H9 (cell line): Measurements from ENCODE around the gene BOD1L1. TPM values are rescaled to one million over a fixed set of nuclear protein-coding genes. Genes with fewer than 3 reads are reported as not detected.

Experiments
- DNase-seq: peaks from one replicate; pipeline ENCODE4 v3.0.0-alpha.2; 2017
- H2AFZ ChIP-seq: one replicate; pipeline ENCODE4 v1.6.1; 2013; ENCODE audit warnings: mild to moderate bottlenecking, low read length, control low read depth, moderate library complexity
- H2AK5ac ChIP-seq: 2 replicates; pipeline ENCODE4 v1.6.1; 2013; ENCODE audit warnings: low read length, control low read depth, mixed read lengths; ENCODE audit not compliant: insufficient read length
- H2BK120ac ChIP-seq: one replicate; pipeline ENCODE4 v1.6.1; 2013; ENCODE audit warnings: low read depth, mild to moderate bottlenecking, low read length, control low read depth, inconsistent platforms; ENCODE audit not compliant: poor library complexity, severe bottlenecking
- H2BK12ac ChIP-seq: 2 replicates; pipeline ENCODE4 v1.6.1; 2013; ENCODE audit warnings: low read length, control low read depth, mixed read lengths, low read depth; ENCODE audit not compliant: insufficient read length
- H2BK15ac ChIP-seq: 2 replicates; pipeline ENCODE4 v1.6.1; 2013; ENCODE audit warnings: low read depth, low read length, control low read depth
- H2BK20ac ChIP-seq: one replicate; pipeline ENCODE4 v1.6.1; 2013; ENCODE audit warnings: low read depth, mild to moderate bottlenecking, low read length, control low read depth, inconsistent platforms; ENCODE audit not compliant: poor library complexity, severe bottlenecking
- H2BK5ac ChIP-seq: 2 replicates; pipeline ENCODE4 v1.6.1; 2013; ENCODE audit warnings: low read length, control low read depth, mixed read lengths; ENCODE audit not compliant: insufficient read length
- H3K14ac ChIP-seq: 2 replicates; pipeline ENCODE4 v1.6.1; 2013; ENCODE audit warnings: low read length, control low read depth; ENCODE audit not compliant: insufficient read depth
- H3K18ac ChIP-seq: 2 replicates; pipeline ENCODE4 v1.6.1; 2013; ENCODE audit warnings: low read depth, mild to moderate bottlenecking, mixed read lengths, low read length, control low read depth; ENCODE audit not compliant: insufficient read length
- H3K23ac ChIP-seq: 2 replicates; pipeline ENCODE4 v1.6.1; 2013; ENCODE audit warnings: low read length, control low read depth, mixed read lengths, low read depth; ENCODE audit not compliant: insufficient read length
- H3K23me2 ChIP-seq: 2 replicates; pipeline ENCODE4 v1.6.1; 2013; ENCODE audit warnings: low read depth, mild to moderate bottlenecking, mixed read lengths, low read length, control low read depth; ENCODE audit not compliant: insufficient read length, poor library complexity, severe bottlenecking
- H3K27ac ChIP-seq: 2 replicates; pipeline ENCODE4 v1.5.1; 2013; ENCODE audit warnings: low read length, control low read depth, mixed read lengths, low read depth; ENCODE audit not compliant: insufficient read length
- H3K27me3 ChIP-seq: 2 replicates; pipeline ENCODE4 v1.6.1; 2013; ENCODE audit warnings: low read length, control low read depth, inconsistent platforms; ENCODE audit not compliant: insufficient read depth
- H3K4ac ChIP-seq: 2 replicates; pipeline ENCODE4 v1.6.1; 2013; ENCODE audit warnings: low read depth, mild to moderate bottlenecking, control low read depth, inconsistent platforms, low read length, moderate library complexity
- H3K4me1 ChIP-seq: 2 replicates; pipeline ENCODE4 v1.6.1; 2013; ENCODE audit warnings: low read length, control low read depth, inconsistent platforms; ENCODE audit not compliant: insufficient read depth
- H3K4me2 ChIP-seq: 2 replicates; pipeline ENCODE4 v1.6.1; 2013; ENCODE audit warnings: low read length, control low read depth, mixed read lengths; ENCODE audit not compliant: insufficient read length, insufficient read depth
- H3K56ac ChIP-seq: 2 replicates; pipeline ENCODE4 v1.6.1; 2013; ENCODE audit warnings: low read depth, mild to moderate bottlenecking, mixed read lengths, low read length, control low read depth; ENCODE audit not compliant: insufficient read length
- H3K79me1 ChIP-seq: 2 replicates; pipeline ENCODE4 v1.6.1; 2013; ENCODE audit warnings: low read depth, mild to moderate bottlenecking, moderate library complexity, low read length, control low read depth, inconsistent platforms; ENCODE audit not compliant: insufficient read depth, poor library complexity, severe bottlenecking
- H3K79me2 ChIP-seq: 2 replicates; pipeline ENCODE4 v1.6.1; 2013; ENCODE audit warnings: low read length, control low read depth, inconsistent platforms; ENCODE audit not compliant: insufficient read depth
- H3K9ac ChIP-seq: 2 replicates; pipeline ENCODE4 v1.6.1; 2013; ENCODE audit warnings: low read length, control low read depth, mixed read lengths; ENCODE audit not compliant: insufficient read length; ENCODE audit errors: extremely low read depth
- H3K9me3 ChIP-seq: one replicate; pipeline ENCODE4 v1.6.1; 2013; ENCODE audit warnings: low read depth, low read length, inconsistent platforms; ENCODE audit not compliant: control insufficient read depth
- H3T11ph ChIP-seq: one replicate; pipeline ENCODE4 v1.6.1; 2013; ENCODE audit warnings: mild to moderate bottlenecking, low read length, control low read depth, inconsistent platforms
- H4K20me1 ChIP-seq: one replicate; pipeline ENCODE4 v1.6.1; 2013; ENCODE audit not compliant: control insufficient read depth, insufficient read length, insufficient read depth
- H4K5ac ChIP-seq: 2 replicates; pipeline ENCODE4 v1.6.1; 2013; ENCODE audit warnings: low read depth, mild to moderate bottlenecking, mixed read lengths, low read length, control low read depth; ENCODE audit not compliant: insufficient read length
- H4K8ac ChIP-seq: replicated peaks from 2 replicates; pipeline ENCODE4 v1.6.1; 2013; ENCODE audit warnings: low read length, control low read depth, mixed read lengths, low read depth; ENCODE audit not compliant: insufficient read length
- H4K91ac ChIP-seq: 2 replicates; pipeline ENCODE4 v1.6.1; 2013; ENCODE audit warnings: low read depth, mild to moderate bottlenecking, moderate library complexity, mixed read lengths, low read length, control low read depth; ENCODE audit not compliant: insufficient read length
- H3K27ac Mint-ChIP-seq, 3 experiments: 2 replicates in 2 of 3; 3 replicates in 1 of 3; pipeline ENCODE4 v1.8.0; 2020 to 2021; ENCODE audit warnings: mixed read lengths in 3 of 3, mild to moderate bottlenecking in 1 of 3, moderate library complexity in 1 of 3
- H3K27me3 Mint-ChIP-seq: 2 replicates; pipeline ENCODE4 v1.8.0; 2021; ENCODE audit warnings: low read depth, mild to moderate bottlenecking, moderate library complexity, mixed read lengths
- H3K36me3 Mint-ChIP-seq, 3 experiments: 2 replicates in 2 of 3; 3 replicates in 1 of 3; pipeline ENCODE4 v1.8.0; 2020 to 2021; ENCODE audit warnings: low read depth in 3 of 3, mixed read lengths in 3 of 3; ENCODE audit not compliant: insufficient read depth in 1 of 3
- H3K4me1 Mint-ChIP-seq, 2 experiments: 2 replicates each; pipeline ENCODE4 v1.8.0; 2020; ENCODE audit warnings: mixed read lengths in 2 of 2
- H3K4me3 Mint-ChIP-seq, 2 experiments: 2 replicates in 1 of 2; 3 replicates in 1 of 2; pipeline ENCODE4 v1.8.0; 2020 to 2021; ENCODE audit warnings: mild to moderate bottlenecking in 2 of 2, mixed read lengths in 2 of 2, moderate library complexity in 1 of 2
- H3K9me3 Mint-ChIP-seq, 2 experiments: 2 replicates in 1 of 2; 3 replicates in 1 of 2; pipeline ENCODE4 v1.8.0; 2020; ENCODE audit warnings: mild to moderate bottlenecking in 2 of 2, mixed read lengths in 2 of 2, moderate library complexity in 1 of 2
- CTCF ChIP-seq: fragments of 200-600 bp; sonication (generic); conservative IDR thresholded peaks from 3 replicates; pipeline ENCODE4 v1.8.0; 2021; ENCODE audit warnings: antibody characterized with exemption, mild to moderate bottlenecking
- WGBS: extraction: QIAGEN DNeasy Blood & Tissue Kit; methylation state at CpG from one replicate; pipeline ENCODE4 v1.1.7; 2013; ENCODE audit warnings: missing lambda C conversion rate, low lambda C conversion rate, mixed read lengths; ENCODE audit not compliant: insufficient read length; ENCODE audit errors: extremely low coverage; 5-methylcytosine and 5-hydroxymethylcytosine counted together
- total RNA-seq: library from RNA; stranded (reverse); gene quantifications from 2 replicates; pipeline ENCODE4 v1.2.1, GENCODE V29; 2021

The BOD1L1 gene
- total RNA-seq, 1 experiment from 2014 or later = 37.8 TPM

- no peak overlapping the region for H4K91ac ChIP-seq
- no peak overlapping the region for H2BK20ac ChIP-seq
- H2BK15ac ChIP-seq = no peak overlapping the region
- no peak overlapping the region for H3T11ph ChIP-seq
- Mint-ChIP-seq H3K27me3 (peaks cover 99% of the 10 kb centered on the region), H3K4me3 (no peak overlapping the region; a peak in 1 of 5 replicates), H3K36me3 (no peaks in the 10 kb centered on the region; a peak in 1 of 7 replicates), H3K9me3 (peaks cover 3% of the 10 kb centered on the region in 2 experiments), H3K27ac (no peak overlapping the region), H3K4me1 (peaks cover 43 to 59% of the 10 kb centered on the region in 2 experiments)
- no peak overlapping the region for H3K4ac ChIP-seq
- H2AK5ac ChIP-seq = no peak overlapping the region
- no peaks in the 10 kb centered on the region for H3K79me1 ChIP-seq
- H3K23ac ChIP-seq = no peak overlapping the region
- no peak overlapping the region for H2BK120ac ChIP-seq
- TF ChIP-seq CTCF = no peak
- H2AFZ ChIP-seq = no peak overlapping the region
- H3K27ac ChIP-seq = no peak overlapping the region
- WGBS = no CpG with 5 or more reads among the region's 32 CpGs
- no peaks in the 10 kb centered on the region for H3K9me3 ChIP-seq
- H4K8ac ChIP-seq = no peak overlapping the region
- peaks cover 90% of the 10 kb centered on the region for H3K27me3 ChIP-seq
- no peaks in the 10 kb centered on the region for H4K20me1 ChIP-seq
- H3K79me2 ChIP-seq = no peaks in the 10 kb centered on the region
- H4K5ac ChIP-seq = no peak overlapping the region
- no peak for DNase-seq
- H3K4me2 ChIP-seq = peak overlapping the region; percentile 40
- no peak overlapping the region for H3K18ac ChIP-seq
- H2BK5ac ChIP-seq = no peak overlapping the region
- H3K56ac ChIP-seq = no peak overlapping the region
- H3K14ac ChIP-seq = no peak overlapping the region
- H3K4me1 ChIP-seq = peaks cover 4% of the 10 kb centered on the region
- peaks cover 13% of the 10 kb centered on the region for H3K23me2 ChIP-seq
- no peak overlapping the region for H2BK12ac ChIP-seq
- H3K9ac ChIP-seq = no peak overlapping the region
These were observed 93.0 kb downstream of the BOD1L1 start for GRCh38 chr4:13534344-13535063.
